Keratinocyte (primary cell): ENCODE measurements around the gene MIDN. TPM values are rescaled to one million over a fixed set of nuclear protein-coding genes. Genes with fewer than 3 reads are reported as not detected.
A peak's percentile ranks its signal among the peaks of the same experiment; 100 is the strongest.

Experiments
- DNase-seq: peaks from one replicate; pipeline ENCODE4 v3.0.0-alpha.2; 2011; ENCODE audit warnings: low read depth, missing footprints, low spot score
- FAIRE-seq: peaks from 2 replicates; lab custom pipeline; 2011; peaks lifted over from hg19 to GRCh38; lab: Jason Lieb, UNC
- H2AFZ ChIP-seq: 2 replicates; pipeline ENCODE4 v1.6.0; 2012; ENCODE audit warnings: low read length, control low read depth, inconsistent platforms; ENCODE audit not compliant: control insufficient read depth
- H3K27ac ChIP-seq: 2 replicates; pipeline ENCODE4 v1.5.1; 2011; ENCODE audit warnings: low read length; ENCODE audit not compliant: control insufficient read depth, insufficient read depth
- H3K27me3 ChIP-seq: 3 replicates; pipeline ENCODE4 v1.6.0; 2011; ENCODE audit warnings: low read length; ENCODE audit not compliant: control insufficient read depth, insufficient read depth; ENCODE audit errors: extremely low read depth
- H3K36me3 ChIP-seq, 2 experiments: 2 replicates in 1 of 2; 3 replicates in 1 of 2; pipeline ENCODE4 v1.5.1; 2011; ENCODE audit warnings: low read length in 2 of 2, mild to moderate bottlenecking in 1 of 2; ENCODE audit not compliant: control insufficient read depth in 2 of 2, insufficient read depth in 2 of 2; ENCODE audit errors: extremely low read depth in 1 of 2
- H3K4me1 ChIP-seq: 3 replicates; pipeline ENCODE4 v1.5.1; 2011; ENCODE audit warnings: low read length; ENCODE audit not compliant: control insufficient read depth, insufficient read depth; ENCODE audit errors: extremely low read depth
- H3K4me2 ChIP-seq: 3 replicates; pipeline ENCODE4 v1.6.0; 2011; ENCODE audit warnings: low read depth, low read length; ENCODE audit not compliant: control insufficient read depth, insufficient read depth; ENCODE audit errors: extremely low read depth
- H3K4me3 ChIP-seq, 3 experiments: fragments of 200-600 bp in 1 of 3; sonication (generic) in 1 of 3; 2 replicates in 2 of 3; 3 replicates in 1 of 3; pipeline ENCODE4 v1.5.1; 2011 to 2016; ENCODE audit warnings: low read length in 3 of 3, mild to moderate bottlenecking in 3 of 3, control low read depth in 2 of 3, inconsistent platforms in 1 of 3, low read depth in 1 of 3, mixed read lengths in 1 of 3, mixed run types in 1 of 3, moderate library complexity in 1 of 3; ENCODE audit not compliant: control insufficient read depth in 2 of 3, insufficient read depth in 2 of 3; ENCODE audit errors: extremely low read depth in 1 of 3
- H3K79me2 ChIP-seq: 2 replicates; pipeline ENCODE4 v1.6.0; 2012; ENCODE audit warnings: low read length; ENCODE audit not compliant: control insufficient read depth, insufficient read depth
- H3K9ac ChIP-seq: 3 replicates; pipeline ENCODE4 v1.6.0; 2011; ENCODE audit warnings: low read length; ENCODE audit not compliant: control insufficient read depth, insufficient read depth; ENCODE audit errors: extremely low read depth
- H3K9me1 ChIP-seq: 3 replicates; pipeline ENCODE4 v1.6.0; 2011; ENCODE audit warnings: low read length; ENCODE audit not compliant: control insufficient read depth, insufficient read depth; ENCODE audit errors: extremely low read depth
- H3K9me3 ChIP-seq: 2 replicates; pipeline ENCODE4 v1.5.1; 2012; ENCODE audit warnings: low read depth, low read length; ENCODE audit not compliant: control insufficient read depth
- H4K20me1 ChIP-seq: 3 replicates; pipeline ENCODE4 v1.6.0; 2011; ENCODE audit warnings: low read length; ENCODE audit not compliant: control insufficient read depth, insufficient read depth; ENCODE audit errors: extremely low read depth
- CTCF ChIP-seq, 3 experiments: IDR thresholded peaks in 1 of 3; conservative IDR thresholded peaks in 1 of 3; optimal IDR thresholded peaks in 1 of 3; 2 replicates in 2 of 3; 3 replicates in 1 of 3; pipeline versions ENCODE3 to v1.5.1; 2011; ENCODE audit warnings: low read length in 3 of 3, mild to moderate bottlenecking in 3 of 3, moderate library complexity in 2 of 3, control low read depth in 1 of 3, inconsistent platforms in 1 of 3; ENCODE audit not compliant: insufficient read depth in 2 of 3; ENCODE audit errors: extremely low read depth in 1 of 3
- EZH2 ChIP-seq: IDR thresholded peaks from one replicate; pipeline ENCODE4 v1.6.1; 2012; ENCODE audit warnings: inconsistent platforms, mild to moderate bottlenecking, low read length, moderate library complexity
- dilution Hi-C: fragments of 300-500 bp; cut with MboI; formaldehyde crosslinking; loops from one replicate; pipeline ENCODE4 v1.7.0; 2020; ENCODE audit warnings: low sequenced_read_pairs; ENCODE audit not compliant: extremely low pct_ligation_motif_present
- polyA plus RNA-seq, 5 experiments: library from polyadenylated mRNA; depleted of rRNA in 3 of 5; stranded (reverse) in 3 of 5; stranded (forward) in 1 of 5; unstranded in 1 of 5; fragments of >200 nt; gene quantifications; 1 replicate in 1 of 5; 2 replicates in 3 of 5; 3 replicates in 1 of 5; pipeline versions ENCODE4 v1.2.1 to v1.2.3, GENCODE V29; 2011 to 2012; ENCODE audit warnings: missing spikeins in 2 of 5, low read depth in 1 of 5, low replicate concordance in 1 of 5

MIDN gene
- polyA plus RNA-seq, 1 donor (not counting 4 experiments of a cell fraction or from before 2014, with no cell fraction given) = 4.7 TPM

- TF ChIP-seq CTCF (optimal IDR thresholded peaks at IDR 0.05 in 1 of 3, IDR thresholded peaks at IDR 0.05 in 1 of 3, conservative IDR thresholded peaks at IDR 0.05 in 1 of 3; ENCODE audit: extremely low read depth in 1 of 3, insufficient read depth in 2 of 3, low read length in 3 of 3) (no peak), EZH2 (no peak)
- Histone ChIP-seq H3K27me3 (no peaks in the 10 kb centered on the region), H3K36me3 (peaks cover 14 to 25% of the 10 kb centered on the region in 2 experiments), H3K9ac (peak overlapping the region; percentile 83), H3K9me1 (no peaks in the 10 kb centered on the region), H4K20me1 (peaks cover 5% of the 10 kb centered on the region), H3K79me2 (peaks cover 43% of the 10 kb centered on the region), H3K9me3 (no peaks in the 10 kb centered on the region), H3K4me3 (peak overlapping the region; percentile 83 to 87 (median 85)), H2AFZ (no peak overlapping the region), H3K4me1 (peaks cover 6% of the 10 kb centered on the region), H3K4me2 (peak overlapping the region; percentile 81), H3K27ac (peak overlapping the region; percentile 69)
- FAIRE-seq (no peak), DNase-seq (no peak)
- dilution Hi-C loops = no loop called here
These were observed 2.3 kb downstream of the MIDN start for GRCh38 chr19:1250437-1251260.

GRCh38 chr19:1251330-1252220, 3.2 kb downstream of the MIDN start:
- H3K9me1 ChIP-seq = no peaks in the 10 kb centered on the region
- H3K4me2 ChIP-seq = peak overlapping the region; percentile 81
- FAIRE-seq (no peak), DNase-seq (no peak)
- no peaks in the 10 kb centered on the region for H3K9me3 ChIP-seq
- H3K4me3 ChIP-seq = peak overlapping the region; percentile 83 to 87 (median 85)
- H3K4me1 ChIP-seq = peaks cover 9% of the 10 kb centered on the region
- H3K36me3 ChIP-seq = peaks cover 19 to 30% of the 10 kb centered on the region in 2 experiments
- dilution Hi-C loops = no loop called here
- H2AFZ ChIP-seq = no peak overlapping the region
- H3K79me2 ChIP-seq = peaks cover 49% of the 10 kb centered on the region
- no peaks in the 10 kb centered on the region for H3K27me3 ChIP-seq
- TF ChIP-seq CTCF (optimal IDR thresholded peaks at IDR 0.05 in 1 of 3, IDR thresholded peaks at IDR 0.05 in 1 of 3, conservative IDR thresholded peaks at IDR 0.05 in 1 of 3; ENCODE audit: extremely low read depth in 1 of 3, insufficient read depth in 2 of 3, low read length in 3 of 3) (no peak), EZH2 (no peak)
- peaks cover 7% of the 10 kb centered on the region for H4K20me1 ChIP-seq
- peak overlapping the region; percentile 83 for H3K9ac ChIP-seq
- H3K27ac ChIP-seq = peak overlapping the region; percentile 69
